ENCODE data around the gene SKP2.

SKP2 gene

DNA sequence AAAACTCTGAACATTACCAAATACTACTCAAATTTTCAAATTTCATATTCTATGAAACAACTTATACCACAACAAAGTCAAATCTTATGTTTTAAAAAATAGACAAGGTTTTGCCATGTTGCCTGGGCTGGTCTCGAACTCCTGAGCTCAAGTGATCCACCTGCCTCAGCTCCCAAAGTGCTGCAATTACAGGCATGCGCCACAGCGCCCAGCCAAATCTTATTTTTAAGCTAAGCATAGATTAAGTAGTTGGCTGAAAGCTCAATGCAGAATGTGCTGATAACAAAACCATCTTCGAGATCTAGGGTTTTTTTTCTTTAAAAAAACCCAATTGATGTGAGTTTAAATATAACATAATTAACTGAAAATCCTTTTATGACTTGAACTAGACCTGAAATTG is 6.6 kb upstream of the SKP2 start:
- Histone ChIP-seq H3K4me3 (ENCODE audit: low read depth in 1 of 2, low read length in 1 of 2) (no peak overlapping the region), H3K27ac (no peak overlapping the region), H3K36me3 (peaks cover 11% of the 10 kb centered on the region), H3K4me1 (ENCODE audit: control insufficient read depth in 1 of 2, insufficient read depth in 1 of 2, low read depth in 1 of 2, low read length in 1 of 2) (peaks cover under 1 to 2% of the 10 kb centered on the region in 2 experiments), H3K9me3 (no peaks in the 10 kb centered on the region), H3K27me3 (no peaks in the 10 kb centered on the region)
- TF ChIP-seq CTCF (IDR thresholded peaks at IDR 0.05) = no peak

GRCh38 chr5:36146390-36146789 is 5.5 kb upstream of the SKP2 start:
- Histone ChIP-seq H3K36me3 (peaks cover 4% of the 10 kb centered on the region), H3K27me3 (no peaks in the 10 kb centered on the region), H3K4me1 (ENCODE audit: control insufficient read depth in 1 of 2, insufficient read depth in 1 of 2, low read depth in 1 of 2, low read length in 1 of 2) (peaks cover 11 to 12% of the 10 kb centered on the region in 2 experiments), H3K27ac (no peak overlapping the region), H3K9me3 (no peaks in the 10 kb centered on the region), H3K4me3 (ENCODE audit: low read depth in 1 of 2, low read length in 1 of 2) (no peak overlapping the region)
- TF ChIP-seq CTCF (IDR thresholded peaks at IDR 0.05) = no peak

- Histone ChIP-seq H3K27ac (no peak overlapping the region), H3K27me3 (no peaks in the 10 kb centered on the region), H3K4me3 (ENCODE audit: low read depth in 1 of 2, low read length in 1 of 2) (no peak overlapping the region), H3K4me1 (ENCODE audit: control insufficient read depth in 1 of 2, insufficient read depth in 1 of 2, low read depth in 1 of 2, low read length in 1 of 2) (peaks cover 19 to 22% of the 10 kb centered on the region in 2 experiments), H3K36me3 (no peaks in the 10 kb centered on the region), H3K9me3 (no peaks in the 10 kb centered on the region)
- TF ChIP-seq CTCF (IDR thresholded peaks at IDR 0.05) = no peak
These were observed 4.2 kb upstream of the SKP2 start for GRCh38 chr5:36147681-36148080.

- Histone ChIP-seq H3K27ac (peak overlapping the region; percentile 85), H3K27me3 (no peaks in the 10 kb centered on the region), H3K9me3 (no peaks in the 10 kb centered on the region), H3K4me3 (ENCODE audit: low read depth in 1 of 2, low read length in 1 of 2) (peak overlapping the region; percentile 93 to 99), H3K36me3 (no peaks in the 10 kb centered on the region), H3K4me1 (ENCODE audit: control insufficient read depth in 1 of 2, insufficient read depth in 1 of 2, low read depth in 1 of 2, low read length in 1 of 2) (peaks cover 22 to 25% of the 10 kb centered on the region in 2 experiments)
- TF ChIP-seq CTCF (IDR thresholded peaks at IDR 0.05) = no peak
These were observed 1.1 kb upstream of the SKP2 start for GRCh38 chr5:36150676-36151433.

DNA sequence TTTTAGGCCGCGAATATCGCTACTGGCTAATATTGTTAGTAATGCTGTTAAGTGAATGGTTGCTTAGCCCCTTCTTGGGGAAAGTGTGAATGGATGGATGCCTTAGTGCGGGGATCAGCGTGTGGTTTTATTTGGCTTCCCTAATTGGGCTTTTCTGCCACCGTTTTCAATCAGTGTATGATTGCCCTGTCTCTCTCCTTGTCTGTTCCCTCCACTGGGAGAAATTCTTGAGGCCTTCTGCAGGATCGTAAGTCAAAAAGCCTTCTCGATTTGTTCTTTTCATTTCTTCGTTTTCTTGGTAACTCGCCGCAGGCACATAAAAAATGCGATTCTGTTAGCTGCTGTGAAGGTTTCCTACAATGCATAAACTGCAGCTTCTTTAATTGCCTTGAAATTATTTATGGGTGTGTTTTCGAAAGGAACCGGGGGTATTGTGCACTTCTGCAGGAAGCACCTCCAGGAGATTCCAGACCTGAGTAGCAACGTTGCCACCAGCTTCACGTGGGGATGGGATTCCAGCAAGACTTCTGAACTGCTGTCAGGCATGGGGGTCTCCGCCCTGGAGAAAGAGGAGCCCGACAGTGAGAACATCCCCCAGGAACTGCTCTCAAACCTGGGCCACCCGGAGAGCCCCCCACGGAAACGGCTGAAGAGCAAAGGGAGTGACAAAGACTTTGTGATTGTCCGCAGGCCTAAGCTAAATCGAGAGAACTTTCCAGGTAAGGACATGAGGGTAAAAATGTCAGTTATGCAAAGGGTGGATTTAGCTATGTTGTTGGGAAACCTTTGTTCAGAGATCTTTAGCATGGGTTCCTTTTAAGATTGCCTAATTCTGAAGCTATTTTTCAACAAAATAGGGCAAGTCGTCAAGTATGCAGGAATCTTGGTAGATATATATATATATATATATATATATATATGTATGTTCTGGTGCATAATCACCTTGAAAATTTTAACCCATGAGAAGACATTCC is 700 bp downstream of the SKP2 start:
- H3K4me1 ChIP-seq (ENCODE audit: control insufficient read depth in 1 of 2, insufficient read depth in 1 of 2, low read depth in 1 of 2, low read length in 1 of 2) = peaks cover 25 to 30% of the 10 kb centered on the region in 2 experiments
- no peaks in the 10 kb centered on the region for H3K27me3 ChIP-seq
- H3K27ac ChIP-seq = peak overlapping the region; percentile 85
- no peaks in the 10 kb centered on the region for H3K9me3 ChIP-seq
- H3K4me3 ChIP-seq (ENCODE audit: low read depth in 1 of 2, low read length in 1 of 2) = peak overlapping the region; percentile 93 to 99
- TF ChIP-seq CTCF (IDR thresholded peaks at IDR 0.05) = no peak
- H3K36me3 ChIP-seq = no peaks in the 10 kb centered on the region
